Vagina (tissue), 2 donors: ENCODE results near the gene MAOB.

Experiments
- POLR2A ChIP-seq, 2 donors: fragments of 450-650 bp; IDR thresholded peaks; one replicate each; pipeline ENCODE4 v1.6.1; 2017; ENCODE audit warnings: antibody characterized with exemption in 2 of 2, mild to moderate bottlenecking in 2 of 2, moderate library complexity in 2 of 2
- POLR2AphosphoS5 ChIP-seq, 2 donors: sonication (generic); formaldehyde crosslinking; IDR thresholded peaks; one replicate each; pipeline ENCODE4 v1.9.0; 2017; ENCODE audit warnings: antibody characterized with exemption in 2 of 2, mild to moderate bottlenecking in 2 of 2, low read depth in 1 of 2; ENCODE audit not compliant: insufficient read depth in 1 of 2
- TF ChIP-seq, protein P1 (sequence below), 3 experiments: fragments of 450-650 bp in 2 of 3; fragments of 200-600 bp in 1 of 3; sonication (generic) in 1 of 3; IDR thresholded peaks; one replicate each; pipeline ENCODE4 v1.5.1; 2017 to 2019; ENCODE audit warnings: antibody characterized with exemption in 3 of 3, mild to moderate bottlenecking in 2 of 3, moderate library complexity in 2 of 3

DNA sequence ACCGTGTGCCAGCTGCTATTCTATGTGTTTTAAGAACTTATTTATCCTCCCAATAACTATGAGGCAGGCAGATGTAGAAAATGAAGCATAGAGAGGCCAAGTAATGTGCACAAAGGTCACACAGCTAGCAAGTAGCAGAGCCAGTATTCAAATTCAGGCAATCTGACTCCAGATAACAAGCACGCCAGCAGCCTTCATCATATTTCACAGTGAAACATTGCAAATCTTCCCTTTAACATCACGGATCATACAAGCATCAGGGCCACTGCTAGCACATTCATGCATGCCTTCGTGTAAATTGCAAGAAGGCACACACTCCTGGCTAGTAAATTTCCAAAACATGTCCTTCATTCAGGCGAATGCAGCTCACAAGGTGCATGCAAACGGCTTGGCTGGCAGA, 33.1 kb downstream of the MAOB start:
- TF ChIP-seq POLR2A (IDR thresholded peaks at IDR 0.05) (no peak), POLR2AphosphoS5 (IDR thresholded peaks at IDR 0.05; ENCODE audit: insufficient read depth in 1 of 2, low read depth in 1 of 2) (no peak)
- TF ChIP-seq, protein P1, sequence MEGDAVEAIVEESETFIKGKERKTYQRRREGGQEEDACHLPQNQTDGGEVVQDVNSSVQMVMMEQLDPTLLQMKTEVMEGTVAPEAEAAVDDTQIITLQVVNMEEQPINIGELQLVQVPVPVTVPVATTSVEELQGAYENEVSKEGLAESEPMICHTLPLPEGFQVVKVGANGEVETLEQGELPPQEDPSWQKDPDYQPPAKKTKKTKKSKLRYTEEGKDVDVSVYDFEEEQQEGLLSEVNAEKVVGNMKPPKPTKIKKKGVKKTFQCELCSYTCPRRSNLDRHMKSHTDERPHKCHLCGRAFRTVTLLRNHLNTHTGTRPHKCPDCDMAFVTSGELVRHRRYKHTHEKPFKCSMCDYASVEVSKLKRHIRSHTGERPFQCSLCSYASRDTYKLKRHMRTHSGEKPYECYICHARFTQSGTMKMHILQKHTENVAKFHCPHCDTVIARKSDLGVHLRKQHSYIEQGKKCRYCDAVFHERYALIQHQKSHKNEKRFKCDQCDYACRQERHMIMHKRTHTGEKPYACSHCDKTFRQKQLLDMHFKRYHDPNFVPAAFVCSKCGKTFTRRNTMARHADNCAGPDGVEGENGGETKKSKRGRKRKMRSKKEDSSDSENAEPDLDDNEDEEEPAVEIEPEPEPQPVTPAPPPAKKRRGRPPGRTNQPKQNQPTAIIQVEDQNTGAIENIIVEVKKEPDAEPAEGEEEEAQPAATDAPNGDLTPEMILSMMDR (IDR thresholded peaks at IDR 0.05): no peak
